Caco-2 (cell line): Measurements from ENCODE around the gene FAM111A. TPM values are rescaled to one million over a fixed set of nuclear protein-coding genes. Genes with fewer than 3 reads are reported as not detected.
A peak's percentile ranks its signal among the peaks of the same experiment; 100 is the strongest.

Experiments
- BruUV-seq: library from RNA; stranded (reverse); fragments of 400-500 nt; replicated peaks from 2 replicates; lab custom pipeline; 2021; lab: Mats Ljungman, UMichigan
- CTCF ChIA-PET: fragments of 300-600 bp; sonication (Branson Sonifier 250); formaldehyde crosslinking; loops from one replicate; lab custom pipeline; 2022; ENCODE audit warnings: antibody characterized with exemption; lab: Charles Lee
- POLR2A ChIA-PET: fragments of 300-600 bp; sonication (Branson Sonifier 250); formaldehyde crosslinking; loops from one replicate; lab custom pipeline; 2022; ENCODE audit warnings: antibody characterized with exemption; lab: Charles Lee
- DNase-seq, 2 experiments: peaks; one replicate each; pipeline versions ENCODE4 v3.0.0 to v3.0.0-alpha.2; 2020 to 2022
- H3K27me3 ChIP-seq: replicated peaks from 2 replicates; pipeline ENCODE4 v1.6.0; 2011; ENCODE audit warnings: low read length; ENCODE audit not compliant: control insufficient read depth, insufficient read depth
- H3K36me3 ChIP-seq: 2 replicates; pipeline ENCODE4 v1.5.1; 2011; ENCODE audit warnings: low read length; ENCODE audit not compliant: control insufficient read depth, insufficient read depth
- H3K4me1 ChIP-seq: fragments of 250-450 bp; sonication (Bioruptor Pico); 2 replicates; pipeline ENCODE4 v1.5.1; 2020; ENCODE audit warnings: mild to moderate bottlenecking
- H3K4me3 ChIP-seq: 2 replicates; pipeline ENCODE4 v1.5.1; 2011; ENCODE audit warnings: low read depth, mild to moderate bottlenecking, control low read depth, low read length
- H3K9me3 ChIP-seq: fragments of 250-450 bp; sonication (Bioruptor Pico); 2 replicates; pipeline ENCODE4 v1.5.1; 2020; ENCODE audit warnings: mild to moderate bottlenecking, moderate library complexity
- H3K27ac Mint-ChIP-seq: one replicate; pipeline ENCODE4 v1.8.0; 2022; ENCODE audit warnings: mixed read lengths; ENCODE audit not compliant: unreplicated experiment
- H3K27me3 Mint-ChIP-seq: one replicate; pipeline ENCODE4 v1.8.0; 2022; ENCODE audit warnings: mixed read lengths; ENCODE audit not compliant: insufficient read depth, unreplicated experiment
- H3K36me3 Mint-ChIP-seq: one replicate; pipeline ENCODE4 v1.8.0; 2022; ENCODE audit warnings: mild to moderate bottlenecking, mixed read lengths; ENCODE audit not compliant: insufficient read depth, unreplicated experiment
- H3K4me1 Mint-ChIP-seq: one replicate; pipeline ENCODE4 v1.8.0; 2022; ENCODE audit warnings: low read depth, mixed read lengths; ENCODE audit not compliant: unreplicated experiment
- H3K4me3 Mint-ChIP-seq: one replicate; pipeline ENCODE4 v1.8.0; 2022; ENCODE audit warnings: mild to moderate bottlenecking, moderate library complexity, mixed read lengths; ENCODE audit not compliant: unreplicated experiment
- H3K9me3 Mint-ChIP-seq: one replicate; pipeline ENCODE4 v1.8.0; 2022; ENCODE audit warnings: mixed read lengths; ENCODE audit not compliant: unreplicated experiment
- CTCF ChIP-seq, 2 experiments: fragments of 200-600 bp in 1 of 2; IDR thresholded peaks; 1 replicate in 1 of 2; 2 replicates in 1 of 2; pipeline versions ENCODE4 v1.5.1 to v1.8.0; 2011 to 2022; ENCODE audit warnings: antibody characterized with exemption in 1 of 2, control low read depth in 1 of 2, inconsistent platforms in 1 of 2, low read depth in 1 of 2, low read length in 1 of 2, mild to moderate bottlenecking in 1 of 2, moderate library complexity in 1 of 2; ENCODE audit not compliant: insufficient read depth in 1 of 2, severe bottlenecking in 1 of 2, unreplicated experiment in 1 of 2
- intact Hi-C: fragments of 100-400 bp; cut with micrococcal nuclease; formaldehyde crosslinking; loops from one replicate; pipeline ENCODE4 v1.10.0; 2022; ENCODE audit not compliant: unreplicated experiment
- total RNA-seq: library from RNA; stranded (reverse); gene quantifications from 2 replicates; pipeline ENCODE4 v1.2.3, GENCODE V29; 2022

Gene FAM111A
- total RNA-seq, 1 experiment from 2014 or later: 78.8 TPM

GRCh38 chr11:59171508-59172322 is 29.1 kb downstream of the FAM111A start, which contains the start of gene DTX4:
Gene DTX4, plus strand, starts transcription at chr11:59172132. Its CDS starts 464 bp downstream, at chr11:59172596.
- H3K4me1 Mint-ChIP-seq: peaks cover 12% of the 10 kb centered on the region
- ChIA-PET CTCF (interaction anchor here (0.5 to 6.1 kb wide), 21 partner anchors 10 to 775 kb away, joined by 3 to 304 read pairs (median 5); partner anchors contain the start of gene MPEG1), POLR2A (interaction anchor here (0.9 to 1.9 kb wide), 7 partner anchors 11 to 65 kb away, joined by 3 to 56 read pairs (median 7); no protein-coding TSS in a partner anchor)
- Histone ChIP-seq H3K4me3 (peak within 1 kb of the TSS; percentile 52), H3K9me3 (no peaks in the 10 kb centered on the region), H3K36me3 (no peaks in the 10 kb centered on the region; the same call in 1 of the 2 replicates), H3K27me3 (no peaks in the 10 kb centered on the region), H3K4me1 (peaks cover 21% of the 10 kb centered on the region)
- intact Hi-C loops: loop anchor here (1.0 to 10.0 kb wide), 7 partner anchors 30 to 583 kb away; partner anchors contain the start of gene STX3
- peaks cover 2% of the 10 kb centered on the region for H3K9me3 Mint-ChIP-seq
- H3K27ac Mint-ChIP-seq: peak within 1 kb of the TSS; percentile 73
- H3K27me3 Mint-ChIP-seq: no peaks in the 10 kb centered on the region
- peak within 1 kb of the TSS; percentile 74 for H3K4me3 Mint-ChIP-seq
- no TSS peak for BruUV-seq
- peaks cover 27% of the 10 kb centered on the region for H3K36me3 Mint-ChIP-seq
- TF ChIP-seq CTCF (IDR thresholded peaks at IDR 0.05; ENCODE audit: insufficient read depth in 1 of 2, low read depth in 1 of 2, low read length in 1 of 2, severe bottlenecking in 1 of 2, unreplicated experiment in 1 of 2): peak; percentile 88 to 97
- DNase-seq: peak; percentile 95

- H3K4me3 Mint-ChIP-seq: peak overlapping the region; percentile 74
- Histone ChIP-seq H3K36me3 (peaks cover 5% of the 10 kb centered on the region; the same call in 1 of the 2 replicates), H3K9me3 (no peaks in the 10 kb centered on the region), H3K27me3 (no peaks in the 10 kb centered on the region), H3K4me1 (peaks cover 21% of the 10 kb centered on the region), H3K4me3 (peak overlapping the region; percentile 52)
- H3K27me3 Mint-ChIP-seq: no peaks in the 10 kb centered on the region
- TF ChIP-seq CTCF (IDR thresholded peaks at IDR 0.05; ENCODE audit: insufficient read depth in 1 of 2, low read depth in 1 of 2, low read length in 1 of 2, severe bottlenecking in 1 of 2, unreplicated experiment in 1 of 2): no peak
- peaks cover 20% of the 10 kb centered on the region for H3K4me1 Mint-ChIP-seq
- POLR2A ChIA-PET: interaction anchor here (1.0 to 1.9 kb wide), 6 partner anchors 10 to 65 kb away, joined by 3 to 56 read pairs (median 8); partner anchors contain the start of gene FAM111B
- H3K27ac Mint-ChIP-seq: peak overlapping the region; percentile 73
- peaks cover 10% of the 10 kb centered on the region for H3K9me3 Mint-ChIP-seq
- intact Hi-C loops: loop anchor here (10.0 kb wide), 2 partner anchors 382 to 582 kb away; partner anchors contain the start of gene STX3
- peak; percentile 77 to 85 for DNase-seq
- BruUV-seq: no TSS peak
- CTCF ChIA-PET: interaction anchor here (0.6 to 6.1 kb wide), 13 partner anchors 10 to 121 kb away, joined by 3 to 304 read pairs (median 6); no protein-coding TSS in a partner anchor
- peaks cover 35% of the 10 kb centered on the region for H3K36me3 Mint-ChIP-seq
Observed at GRCh38 chr11:59172345-59173079, 29.9 kb downstream of the FAM111A start.
